ENCODE data around the gene CDO1.
"Not testable (repeated sequence)": the region's sequence is repeated elsewhere in the genome, so short reads cannot be mapped to it uniquely, and the experiment has no call there.

CDO1 gene

GRCh38 chr5:115815006-115815692 lies 1.3 kb downstream of the CDO1 start:
- no peak for TF ChIP-seq ZNF274 (IDR thresholded peaks at IDR 0.05; ENCODE audit: low read depth, low read length)
- H3K4me3 ChIP-seq (ENCODE audit: low read length): peak overlapping the region; percentile 34; the same call in 1 of the 2 replicates

- H3K4me3 ChIP-seq (ENCODE audit: low read length): no peak overlapping the region
- no peak for TF ChIP-seq ZNF274 (IDR thresholded peaks at IDR 0.05; ENCODE audit: low read depth, low read length)
These were observed 2.7 kb downstream of the CDO1 start for GRCh38 chr5:115813719-115814118.

DNA sequence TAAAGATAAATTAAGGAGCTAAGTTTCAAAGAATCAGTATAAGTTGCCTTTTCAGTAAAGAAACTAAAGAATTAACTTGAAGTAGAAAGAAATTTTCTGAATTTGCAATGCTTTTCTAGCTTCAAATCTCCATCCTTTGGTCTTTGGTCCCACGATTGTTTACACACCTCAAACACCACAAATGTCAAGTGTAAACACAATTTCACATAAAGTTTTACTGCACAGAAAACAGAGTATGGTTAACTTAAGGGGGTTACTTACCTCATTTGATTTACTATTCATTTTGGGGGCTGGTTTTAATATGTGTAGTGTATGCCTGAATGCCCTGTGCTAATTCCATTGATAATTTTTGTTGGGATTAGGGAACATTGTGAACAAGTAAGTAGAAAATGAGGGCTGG lies 4.1 kb downstream of the CDO1 start:
- H3K4me3 ChIP-seq (ENCODE audit: low read length): no peak overlapping the region
- TF ChIP-seq ZNF274 (IDR thresholded peaks at IDR 0.05; ENCODE audit: low read depth, low read length): no peak

DNA sequence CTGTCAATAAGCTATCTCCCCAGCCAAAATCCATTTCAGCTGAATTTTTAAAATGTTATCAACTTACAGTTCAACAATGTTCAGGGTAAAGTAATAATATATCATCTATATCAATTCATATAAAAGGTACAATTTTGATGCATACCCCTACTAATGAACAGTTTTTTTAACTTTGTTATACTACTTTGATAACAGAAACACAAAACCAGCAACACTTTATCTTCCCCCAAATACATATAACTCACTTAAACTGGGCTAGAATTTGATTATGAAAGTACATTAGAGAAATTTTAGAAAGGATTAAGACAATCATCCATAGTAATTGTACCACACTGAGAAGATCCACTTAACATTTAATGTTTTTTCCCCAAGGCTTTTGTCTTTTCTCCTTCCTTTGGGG lies 5.1 kb downstream of the CDO1 start:
- no peak overlapping the region for H3K4me3 ChIP-seq (ENCODE audit: low read length)
- no peak for TF ChIP-seq ZNF274 (IDR thresholded peaks at IDR 0.05; ENCODE audit: low read depth, low read length)

DNA sequence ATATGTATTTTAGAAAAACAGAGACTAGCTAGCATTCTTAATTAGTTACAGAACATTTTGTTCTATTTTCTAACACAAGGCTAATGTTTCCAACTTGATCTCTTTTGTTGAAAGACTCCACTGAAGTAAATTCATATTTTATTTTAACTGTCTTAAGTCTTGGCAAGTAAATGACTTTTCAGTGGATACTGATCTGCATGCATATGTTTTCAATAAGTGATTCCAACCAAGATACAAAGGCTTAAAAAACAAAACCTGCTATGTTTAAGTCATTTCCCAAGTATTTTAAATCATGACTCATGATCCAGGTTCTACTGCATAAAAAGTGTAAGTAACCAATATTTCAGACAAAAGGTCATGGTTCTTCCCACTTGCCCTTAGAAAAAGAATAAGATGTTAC lies 5.7 kb downstream of the CDO1 start:
- H3K4me3 ChIP-seq (ENCODE audit: low read length): no peak overlapping the region
- TF ChIP-seq ZNF274 (IDR thresholded peaks at IDR 0.05; ENCODE audit: low read depth, low read length): no peak

DNA sequence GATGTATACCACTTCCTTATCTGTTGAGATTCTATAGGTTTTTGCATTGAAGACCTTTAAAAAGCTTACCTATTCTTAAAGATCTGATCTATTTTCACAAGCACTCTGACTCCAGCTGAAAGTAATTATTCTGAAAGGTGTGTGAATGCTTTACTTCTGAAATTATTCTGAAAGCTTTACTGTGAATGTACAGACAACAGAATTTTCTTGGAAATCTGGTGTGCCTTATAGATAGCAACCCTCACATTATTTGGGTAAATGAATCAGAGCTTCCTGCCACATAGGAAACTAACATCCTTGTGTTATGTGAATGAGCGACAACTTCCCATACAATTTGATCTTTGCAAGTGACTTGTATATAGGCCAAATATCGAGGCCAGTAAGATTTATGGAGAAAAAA lies 6.5 kb downstream of the CDO1 start:
- TF ChIP-seq ZNF274 (IDR thresholded peaks at IDR 0.05; ENCODE audit: low read depth, low read length): no peak
- H3K4me3 ChIP-seq (ENCODE audit: low read length): no peak overlapping the region

GRCh38 chr5:115808066-115808465 lies 8.4 kb downstream of the CDO1 start:
- not testable (repeated sequence) for H3K4me3 ChIP-seq (ENCODE audit: low read length)

DNA sequence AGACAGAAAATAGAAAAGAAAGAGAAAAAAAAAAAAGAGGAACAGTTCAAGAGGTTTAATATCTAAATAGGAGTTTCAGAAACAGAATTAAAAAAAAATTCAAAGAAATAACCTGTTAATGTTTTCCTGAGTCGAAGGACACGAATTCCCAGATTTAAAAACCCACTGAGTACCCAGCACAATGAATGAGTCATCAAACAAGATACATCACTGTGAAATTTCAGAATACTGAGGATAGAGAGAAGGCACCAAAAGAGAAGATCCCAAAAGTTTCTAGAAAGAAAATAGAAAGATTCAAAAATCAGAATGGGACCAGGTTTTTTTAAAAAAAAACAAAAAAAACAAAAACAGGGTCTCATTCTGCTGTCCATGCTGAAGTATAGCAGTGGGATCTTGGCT lies 8.8 kb downstream of the CDO1 start:
- no peak overlapping the region for H3K4me3 ChIP-seq (ENCODE audit: low read length)
- no peak for TF ChIP-seq ZNF274 (IDR thresholded peaks at IDR 0.05; ENCODE audit: low read depth, low read length)

DNA sequence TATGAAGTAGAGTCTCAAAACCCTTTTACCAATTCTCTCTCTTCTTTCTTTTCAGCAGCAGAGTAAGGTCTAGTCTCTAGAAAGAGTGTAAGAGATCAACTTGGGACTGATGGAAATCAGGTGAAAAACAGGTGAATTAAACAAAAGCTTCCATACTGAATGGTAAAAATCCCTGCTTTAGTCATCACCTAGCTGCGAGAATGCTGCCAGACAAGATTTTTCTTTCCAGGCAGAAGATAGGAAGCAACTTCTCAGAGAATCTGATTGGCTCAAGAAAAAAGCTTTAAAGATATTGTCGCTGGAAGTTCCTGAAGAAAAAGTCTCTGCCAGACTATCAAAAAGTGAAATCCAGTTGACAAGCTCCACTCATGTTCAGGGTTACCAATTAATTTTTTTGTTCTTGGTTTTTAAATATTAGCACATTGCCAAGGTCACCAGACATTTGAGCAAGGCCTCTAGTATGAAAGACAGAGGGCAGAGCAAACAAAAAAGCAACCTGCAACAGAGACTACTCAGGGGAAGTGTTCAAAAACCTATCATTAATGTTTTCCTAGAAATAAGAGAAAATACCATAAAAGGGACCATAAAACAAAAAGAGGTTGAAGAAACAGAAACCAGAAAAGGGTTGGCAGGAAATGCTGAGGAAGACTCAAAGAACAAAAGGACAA lies 9.3 kb downstream of the CDO1 start:
- TF ChIP-seq ZNF274 (IDR thresholded peaks at IDR 0.05; ENCODE audit: low read depth, low read length): no peak
- no peak overlapping the region for H3K4me3 ChIP-seq (ENCODE audit: low read length)

- H3K4me3 ChIP-seq (ENCODE audit: low read length): no peak overlapping the region
- TF ChIP-seq ZNF274 (IDR thresholded peaks at IDR 0.05; ENCODE audit: low read depth, low read length): no peak
These were observed 14.5 kb downstream of the CDO1 start for GRCh38 chr5:115801984-115802383.

GRCh38 chr5:115801152-115801551 lies 15.3 kb downstream of the CDO1 start:
- H3K4me3 ChIP-seq (ENCODE audit: low read length): no peak overlapping the region
- TF ChIP-seq ZNF274 (IDR thresholded peaks at IDR 0.05; ENCODE audit: low read depth, low read length): no peak

GRCh38 chr5:115800108-115800507 lies 16.4 kb downstream of the CDO1 start:
- H3K4me3 ChIP-seq (ENCODE audit: low read length): no peak overlapping the region

GRCh38 chr5:115798252-115798651 lies 18.2 kb downstream of the CDO1 start:
- no peak for TF ChIP-seq ZNF274 (IDR thresholded peaks at IDR 0.05; ENCODE audit: low read depth, low read length)

More at GRCh38 chr5:115800108-115800507, 16.4 kb downstream of the CDO1 start:
- TF ChIP-seq ZNF274 (IDR thresholded peaks at IDR 0.05; ENCODE audit: low read depth, low read length): no peak

GRCh38 chr5:115796656-115797055 lies 19.8 kb downstream of the CDO1 start:
- no peak overlapping the region for H3K4me3 ChIP-seq (ENCODE audit: low read length)
- no peak for TF ChIP-seq ZNF274 (IDR thresholded peaks at IDR 0.05; ENCODE audit: low read depth, low read length)

More at GRCh38 chr5:115798252-115798651, 18.2 kb downstream of the CDO1 start:
- H3K4me3 ChIP-seq (ENCODE audit: low read length): no peak overlapping the region

GRCh38 chr5:115795700-115796099 lies 20.8 kb downstream of the CDO1 start:
- no peak for TF ChIP-seq ZNF274 (IDR thresholded peaks at IDR 0.05; ENCODE audit: low read depth, low read length)
- H3K4me3 ChIP-seq (ENCODE audit: low read length): no peak overlapping the region
